Measurements from ENCODE around the gene SELL. TPM values are rescaled to one million over a fixed set of nuclear protein-coding genes. Genes with fewer than 3 reads are reported as not detected.

The SELL gene
- total RNA-seq, 2 experiments from 2014 or later: 103 to 110 TPM

Other genes starting within 250 kb of the SELL start
- 1 to 10 TPM; 8.6 to 9.4 TPM for gene SLC19A2, start 225.7 kb downstream of the SELL start, total RNA-seq
- gene F5, start 125.1 kb downstream of the SELL start, total RNA-seq: 10 to 100 TPM; 50.8 to 51.1 TPM
- under 1 TPM; 0.70 to 0.97 TPM for gene SELP, start 81.5 kb downstream of the SELL start, total RNA-seq
- gene SELE, start 22.5 kb upstream of the SELL start, total RNA-seq: not detected
- gene METTL18, start 83.3 kb upstream of the SELL start, total RNA-seq: 10 to 100 TPM; 10.8 to 10.9 TPM
- 10 to 100 TPM; 11.1 to 12.4 TPM for gene SCYL3, start 182.3 kb upstream of the SELL start, total RNA-seq